DMS153 treated with DMSO at 0.1 percent for 48 hours (cell line): ENCODE data around the gene TMEM30A.
A peak's percentile ranks its signal among the peaks of the same experiment; 100 is the strongest.

Source experiments
- DNase-seq: peaks from one replicate; lab custom pipeline; 2025; ENCODE audit not compliant: unreplicated experiment; lab: John Stamatoyannopoulos, UW

The TMEM30A gene

DNA sequence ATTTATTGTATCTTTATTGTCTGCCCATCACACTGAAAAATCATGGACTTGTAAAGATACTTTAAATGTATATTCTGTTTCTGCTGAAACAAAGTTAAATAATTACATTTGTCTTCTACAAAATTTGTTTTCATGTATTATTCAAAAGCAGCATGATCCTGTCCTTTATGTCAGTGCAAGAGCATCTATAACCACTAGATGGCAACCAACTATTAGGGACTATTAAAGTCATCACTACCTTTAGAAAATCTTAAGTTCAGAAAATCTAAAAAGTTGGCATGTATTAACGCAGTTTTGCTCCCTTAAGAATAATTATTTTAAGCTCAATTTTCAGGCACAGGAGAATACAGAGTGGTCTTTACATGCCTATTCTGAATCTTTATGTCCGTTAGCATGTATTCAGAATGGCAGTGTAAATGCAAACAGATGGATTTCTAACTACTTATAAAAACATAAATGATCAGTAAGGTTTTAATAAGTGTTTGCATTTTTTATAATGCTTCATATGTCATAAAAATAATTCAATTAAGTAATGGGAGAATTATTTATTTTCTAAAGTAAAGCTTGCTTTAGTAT is 17.8 kb downstream of the TMEM30A start:
- DNase-seq = peak; percentile 62

GRCh38 chr6:75263401-75263750 is 21.2 kb downstream of the TMEM30A start:
- no peak for DNase-seq

- no peak for DNase-seq
Measured at GRCh38 chr6:75262716-75263400, 21.7 kb downstream of the TMEM30A start.

DNA sequence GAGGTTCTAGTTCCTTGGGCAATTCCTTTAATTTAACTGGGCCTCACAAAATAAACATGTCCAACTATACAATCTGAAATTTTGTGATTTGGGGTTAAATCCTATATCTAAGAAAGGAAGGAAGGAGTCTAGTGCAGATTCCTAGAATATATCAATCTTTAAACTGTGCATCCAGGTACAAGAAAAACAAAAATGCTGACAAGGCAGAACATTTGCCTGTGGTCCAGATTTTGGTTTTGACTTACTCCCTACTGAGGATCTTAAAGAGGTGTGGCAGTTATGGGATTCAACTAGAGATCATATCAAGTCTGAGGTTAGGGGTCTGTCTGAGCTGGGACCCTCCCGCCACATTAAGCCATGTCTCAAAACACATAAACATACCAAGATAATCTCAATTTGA is 23.3 kb downstream of the TMEM30A start:
- DNase-seq = no peak

DNA sequence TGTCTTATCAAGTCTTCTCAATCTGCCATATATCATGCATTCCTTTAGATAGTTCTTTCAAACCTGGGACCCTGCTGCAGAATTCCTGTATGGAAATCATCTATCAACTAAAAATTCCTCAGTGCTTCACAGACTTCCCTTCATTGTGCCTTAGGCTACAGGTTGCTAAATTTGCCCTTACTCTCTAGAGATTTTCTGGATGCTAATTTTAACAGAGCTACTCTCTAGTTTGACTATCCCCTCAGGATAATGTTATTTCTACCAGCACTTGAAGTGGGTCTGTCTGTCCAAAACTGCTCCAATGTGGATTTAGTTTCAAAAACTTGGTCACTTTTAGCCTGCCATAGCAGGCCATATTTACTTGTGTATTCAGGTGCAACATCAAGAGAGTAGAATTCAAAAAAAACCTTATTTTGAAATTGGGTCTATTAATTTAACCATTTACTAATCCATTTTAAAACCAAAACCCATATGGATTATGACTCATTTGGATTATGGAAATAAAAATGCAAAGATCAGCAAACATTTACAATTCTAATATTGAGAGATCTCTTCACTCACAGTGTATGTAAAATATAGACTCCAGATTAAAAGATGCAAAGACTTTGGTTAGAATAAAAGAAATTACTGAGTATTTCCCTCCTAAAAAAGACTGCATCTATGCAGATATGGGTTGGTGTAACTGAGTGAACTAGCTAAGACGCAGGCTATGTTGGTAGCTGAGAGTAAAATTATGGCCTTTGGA is 27.1 kb downstream of the TMEM30A start:
- no peak for DNase-seq

DNA sequence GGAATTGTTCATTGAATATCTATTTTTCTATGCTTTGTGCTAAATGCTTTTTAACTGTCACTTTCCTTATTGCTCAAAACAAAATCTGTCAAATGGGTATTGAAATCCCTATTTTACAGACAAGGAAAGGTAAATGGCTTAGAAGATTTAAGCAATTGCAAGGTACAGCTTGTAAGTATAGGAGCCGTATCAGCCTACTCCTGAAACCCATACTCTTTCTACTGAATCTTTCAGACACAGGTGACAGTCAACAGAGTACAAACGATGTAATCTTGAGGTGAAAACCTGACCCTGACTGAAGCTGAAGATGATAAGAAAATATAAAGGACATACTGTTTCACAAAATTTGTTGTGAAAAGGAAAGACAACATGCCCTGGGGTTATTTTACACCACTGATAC is 34.0 kb downstream of the TMEM30A start:
- DNase-seq = no peak

- no peak for DNase-seq
Measured at GRCh38 chr6:75249837-75250236, 34.8 kb downstream of the TMEM30A start.

DNA sequence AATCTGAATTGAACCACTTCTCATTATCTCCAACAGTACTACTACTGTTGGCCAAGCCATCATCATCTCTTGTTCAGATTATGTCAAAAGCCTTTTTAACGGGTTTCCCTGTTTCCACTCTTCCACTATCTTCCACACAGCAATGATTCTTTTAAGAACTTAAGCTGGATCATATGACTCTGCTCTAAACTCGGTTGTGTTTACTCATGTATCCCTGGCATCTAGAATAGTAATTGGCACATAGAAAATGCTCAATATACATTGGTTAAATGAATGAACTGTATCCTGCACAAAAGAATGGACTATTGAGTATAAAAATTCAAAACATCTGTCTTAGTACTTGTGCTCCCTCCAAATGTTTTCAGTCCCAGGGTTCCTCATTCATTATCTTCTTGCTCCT is 38.2 kb downstream of the TMEM30A start:
- DNase-seq = no peak

DNA sequence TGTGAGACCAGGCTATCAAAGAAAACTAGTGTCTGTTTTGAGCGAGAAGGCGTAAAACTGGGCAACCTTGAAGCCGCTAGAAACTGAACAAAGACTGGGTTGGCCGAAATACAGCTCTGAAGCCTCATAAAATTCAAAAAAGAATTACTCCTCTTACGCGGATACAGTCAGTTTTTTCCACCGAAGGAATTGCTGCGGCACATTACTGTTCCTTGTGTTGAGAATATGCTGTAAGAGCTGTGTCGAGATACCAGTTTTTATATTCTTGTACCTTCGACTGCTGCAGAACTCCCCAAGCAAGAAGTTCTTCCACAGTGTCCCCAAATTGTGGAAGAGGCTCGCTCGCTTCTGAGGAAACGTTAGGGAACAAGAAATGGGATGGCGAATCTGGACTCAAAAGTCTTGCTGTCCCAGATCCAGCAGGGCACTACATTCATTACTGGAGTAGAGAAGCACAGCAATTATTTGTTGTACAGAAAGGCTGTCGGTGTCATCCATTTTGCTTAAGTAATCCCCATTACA is 40.5 kb downstream of the TMEM30A start:
- DNase-seq = no peak

DNA sequence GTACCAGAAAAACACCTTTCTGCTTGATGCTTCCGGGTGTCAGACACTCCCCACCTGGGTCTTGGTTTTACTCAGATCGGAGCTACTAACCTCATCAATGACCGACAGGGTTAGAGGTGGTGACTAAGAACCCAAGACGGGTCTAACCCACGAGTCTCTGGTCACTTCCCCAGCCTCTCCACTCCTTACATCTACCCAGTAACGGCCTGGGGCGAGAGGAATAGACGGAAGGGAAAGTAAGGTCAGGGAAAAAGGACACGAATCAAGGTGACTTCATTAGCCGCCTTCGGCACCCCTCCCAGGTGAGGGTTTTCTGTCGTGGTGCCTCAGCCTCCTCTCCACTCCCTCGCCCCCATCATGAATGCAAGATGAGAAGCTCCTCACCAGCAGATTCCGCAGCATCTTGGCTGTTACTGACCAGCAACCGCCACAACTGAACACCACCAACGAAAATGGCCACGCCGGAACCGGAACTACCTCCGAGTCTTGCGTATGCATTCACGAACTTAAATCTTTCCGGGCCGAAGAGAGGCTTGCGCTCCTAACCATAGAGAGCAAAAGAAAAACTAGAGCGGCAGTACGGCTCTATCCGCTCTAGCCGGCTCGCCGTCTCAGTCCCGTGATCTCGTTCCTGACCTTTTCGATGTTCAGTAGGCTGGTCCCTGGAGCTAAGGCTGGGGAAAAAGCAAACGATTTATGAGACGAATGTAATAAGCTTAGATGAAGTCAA is 41.1 kb downstream of the TMEM30A start, which contains the start of gene COX7A2:
Gene COX7A2, minus strand, starts transcription at position 469 of the 730 bp plus-strand sequence. Its CDS starts 67 bp downstream, at position 402.
- peak; percentile 100 for DNase-seq

DNA sequence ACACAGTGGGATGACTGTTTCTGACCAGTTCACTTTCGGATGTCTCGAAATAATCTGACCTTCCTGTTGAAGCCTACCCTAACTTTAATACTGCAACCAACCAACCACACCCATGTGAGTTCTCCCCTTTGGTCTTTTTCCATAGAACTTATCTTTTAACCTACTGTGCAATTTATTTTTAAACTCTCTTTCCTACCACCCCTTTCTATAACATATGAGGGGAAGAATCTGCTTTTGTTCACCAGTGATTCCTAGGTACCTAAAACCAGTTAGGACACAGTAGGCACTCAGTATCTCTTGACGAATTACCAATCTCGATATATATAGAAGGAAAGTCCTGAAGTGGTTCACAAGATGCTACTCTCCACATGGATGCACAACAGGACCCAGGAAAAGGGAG is 48.0 kb downstream of the TMEM30A start:
- no peak for DNase-seq

DNA sequence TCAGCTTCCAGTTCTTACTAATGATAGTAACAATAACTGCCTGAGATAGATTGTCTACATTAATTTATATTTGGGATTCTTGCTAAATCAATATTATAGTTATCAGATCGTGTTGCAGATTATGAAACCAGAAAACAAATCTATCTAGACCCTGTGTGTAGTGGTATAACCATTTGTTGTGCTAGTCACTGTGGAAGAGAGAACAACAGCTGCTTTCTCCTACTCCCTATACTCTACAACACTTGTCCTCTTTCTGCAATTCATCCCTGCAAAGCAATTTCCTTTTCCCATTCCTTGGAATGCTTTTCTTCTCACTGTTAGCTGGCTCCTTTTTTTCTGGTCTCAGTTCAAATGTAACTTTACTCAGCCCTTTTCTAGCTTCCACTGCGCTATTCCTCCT is 49.3 kb downstream of the TMEM30A start:
- DNase-seq = no peak

DNA sequence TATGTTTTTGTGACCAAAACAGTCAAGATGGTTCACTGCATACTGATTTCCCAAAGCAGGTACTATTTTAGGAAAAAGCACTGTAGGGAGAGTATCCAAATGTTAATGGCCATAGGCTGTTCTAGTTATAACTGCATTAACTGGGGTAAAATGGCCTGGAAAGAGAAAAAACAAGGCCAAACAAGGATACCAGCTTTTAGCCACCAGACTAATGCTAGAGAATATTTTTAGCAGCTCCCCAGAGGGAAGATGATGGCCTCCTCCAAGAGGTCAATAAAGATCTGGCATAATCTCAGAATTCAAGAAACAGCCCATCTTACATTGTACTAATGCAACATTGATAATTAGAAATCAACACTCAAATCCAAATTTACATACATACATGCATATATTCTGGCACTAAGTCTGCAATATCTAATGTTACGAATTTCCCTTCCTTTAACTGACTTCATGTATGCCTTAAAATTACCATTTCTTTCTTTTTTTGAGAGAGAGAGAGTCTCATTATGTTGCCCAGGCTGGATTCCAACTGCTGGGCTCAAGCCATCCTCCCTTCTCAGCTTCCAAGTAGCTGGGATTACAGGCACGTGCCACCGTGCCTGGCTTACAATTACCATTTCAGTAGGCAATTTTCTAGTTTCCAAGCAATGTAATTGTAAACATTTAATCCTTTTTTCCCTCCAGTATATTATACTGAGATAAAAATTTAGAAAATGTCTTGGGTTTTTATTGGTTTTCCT is 50.3 kb downstream of the TMEM30A start:
- DNase-seq = no peak

GRCh38 chr6:75233092-75233615 is 51.4 kb downstream of the TMEM30A start:
- DNase-seq = no peak

GRCh38 chr6:75230484-75231325 is 53.9 kb downstream of the TMEM30A start:
- no peak for DNase-seq

GRCh38 chr6:75224303-75224926 is 60.2 kb downstream of the TMEM30A start:
- no peak for DNase-seq

DNA sequence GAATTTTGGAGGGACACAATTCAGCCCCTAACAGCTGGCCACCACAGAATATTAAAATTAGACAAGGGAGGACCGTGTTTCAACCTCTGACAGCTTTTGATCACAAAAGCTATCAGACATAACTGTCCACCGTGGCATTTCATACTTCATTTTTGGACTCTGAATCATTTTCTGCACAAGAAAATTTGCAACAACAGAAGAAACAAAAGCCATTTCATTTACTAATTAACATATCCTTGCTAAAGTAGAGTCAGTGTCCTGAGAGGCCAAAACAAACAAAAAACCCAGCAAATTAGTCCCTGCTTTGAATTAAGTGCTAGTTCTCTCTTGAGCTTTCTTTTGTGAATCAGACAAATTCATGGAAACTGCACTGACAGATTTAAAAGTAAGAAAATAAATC is 61.2 kb downstream of the TMEM30A start:
- DNase-seq = no peak

GRCh38 chr6:75222261-75222660 is 62.3 kb downstream of the TMEM30A start:
- no peak for DNase-seq

DNA sequence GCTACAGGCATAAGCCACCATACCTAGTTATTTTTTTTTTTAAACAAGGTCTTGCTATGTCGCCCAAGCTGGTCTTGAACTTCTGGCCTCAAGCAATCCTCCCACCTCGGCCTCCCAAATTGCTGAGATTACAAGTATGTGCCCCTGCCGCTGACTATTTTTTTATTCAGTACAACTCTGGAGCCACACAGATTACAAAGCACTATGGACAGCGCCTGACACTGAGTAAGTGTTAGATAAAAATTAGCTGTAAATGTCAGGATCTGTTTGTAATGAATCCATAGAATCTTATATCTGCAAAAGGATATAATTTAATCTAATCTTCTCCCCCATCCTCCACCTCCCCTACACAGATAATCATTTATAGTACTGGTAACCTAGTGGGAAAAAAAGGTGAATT is 63.5 kb downstream of the TMEM30A start:
- DNase-seq = no peak
